Mucosa of stomach (tissue), 1 donor: Measurements from ENCODE around the gene STYXL1.

ENCODE experiments used
- H3K27me3 ChIP-seq: one replicate; pipeline ENCODE4 v1.7.0; 2013; ENCODE audit warnings: mild to moderate bottlenecking, low read length; ENCODE audit not compliant: control insufficient read depth, insufficient read depth
- H3K36me3 ChIP-seq: one replicate; pipeline ENCODE4 v1.7.0; 2013; ENCODE audit warnings: low read length; ENCODE audit not compliant: control insufficient read depth, insufficient read depth
- H3K4me1 ChIP-seq: one replicate; pipeline ENCODE4 v1.7.0; 2013; ENCODE audit warnings: mild to moderate bottlenecking, low read length; ENCODE audit not compliant: control insufficient read depth, insufficient read depth
- H3K4me3 ChIP-seq: one replicate; pipeline ENCODE4 v1.7.0; 2013; ENCODE audit warnings: low read length
- H3K9ac ChIP-seq: one replicate; pipeline ENCODE4 v1.7.0; 2013; ENCODE audit warnings: mild to moderate bottlenecking, low read length, moderate library complexity
- H3K9me3 ChIP-seq: one replicate; pipeline ENCODE4 v1.7.0; 2013; ENCODE audit warnings: mild to moderate bottlenecking, low read length, moderate library complexity; ENCODE audit not compliant: control insufficient read depth
- donor health status: Pancreatic carcinoma.

The STYXL1 gene

GRCh38 chr7:75948179-75948578, 99.6 kb downstream of the STYXL1 start:
- no peaks in the 10 kb centered on the region for H3K9me3 ChIP-seq
- no peaks in the 10 kb centered on the region for H3K36me3 ChIP-seq
- H3K27me3 ChIP-seq = no peaks in the 10 kb centered on the region
- peaks cover 58% of the 10 kb centered on the region for H3K4me1 ChIP-seq
- no peak overlapping the region for H3K4me3 ChIP-seq
- H3K9ac ChIP-seq = no peak overlapping the region
